Mucosa of stomach (tissue), 1 donor: Measurements from ENCODE around the gene ABO.
"Not testable (repeated sequence)": the region's sequence is repeated elsewhere in the genome, so short reads cannot be mapped to it uniquely, and the experiment has no call there.

Experiments
- H3K27me3 ChIP-seq: one replicate; pipeline ENCODE4 v1.7.0; 2013; ENCODE audit warnings: mild to moderate bottlenecking, low read length; ENCODE audit not compliant: control insufficient read depth, insufficient read depth
- H3K36me3 ChIP-seq: one replicate; pipeline ENCODE4 v1.7.0; 2013; ENCODE audit warnings: low read length; ENCODE audit not compliant: control insufficient read depth, insufficient read depth
- H3K4me1 ChIP-seq: one replicate; pipeline ENCODE4 v1.7.0; 2013; ENCODE audit warnings: mild to moderate bottlenecking, low read length; ENCODE audit not compliant: control insufficient read depth, insufficient read depth
- H3K4me3 ChIP-seq: one replicate; pipeline ENCODE4 v1.7.0; 2013; ENCODE audit warnings: low read length
- H3K9ac ChIP-seq: one replicate; pipeline ENCODE4 v1.7.0; 2013; ENCODE audit warnings: mild to moderate bottlenecking, low read length, moderate library complexity
- H3K9me3 ChIP-seq: one replicate; pipeline ENCODE4 v1.7.0; 2013; ENCODE audit warnings: mild to moderate bottlenecking, low read length, moderate library complexity; ENCODE audit not compliant: control insufficient read depth
- donor health status: Pancreatic carcinoma.

ABO gene

GRCh38 chr9:133233681-133234432, 41.1 kb downstream of the ABO start:
- Histone ChIP-seq H3K4me3 (no peak overlapping the region), H3K4me1 (peaks cover 13% of the 10 kb centered on the region), H3K9me3 (no peaks in the 10 kb centered on the region), H3K36me3 (no peaks in the 10 kb centered on the region), H3K27me3 (no peaks in the 10 kb centered on the region), H3K9ac (no peak overlapping the region)

- not testable (repeated sequence) for H3K9ac ChIP-seq, H3K9me3 ChIP-seq, H3K4me3 ChIP-seq, H3K27me3 ChIP-seq, H3K4me1 ChIP-seq, H3K36me3 ChIP-seq
Observed at GRCh38 chr9:133231934-133232568, 43.0 kb downstream of the ABO start.

- H3K4me1 ChIP-seq, H3K36me3 ChIP-seq, H3K27me3 ChIP-seq, H3K9ac ChIP-seq, H3K9me3 ChIP-seq, H3K4me3 ChIP-seq: not testable (repeated sequence)
Observed at GRCh38 chr9:133230514-133230913, 44.5 kb downstream of the ABO start.

GRCh38 chr9:133230093-133230492, 44.9 kb downstream of the ABO start:
- Histone ChIP-seq H3K36me3 (no peaks in the 10 kb centered on the region), H3K27me3 (no peaks in the 10 kb centered on the region), H3K9ac (no peak overlapping the region), H3K4me3 (no peak overlapping the region), H3K9me3 (no peaks in the 10 kb centered on the region), H3K4me1 (no peaks in the 10 kb centered on the region)

DNA sequence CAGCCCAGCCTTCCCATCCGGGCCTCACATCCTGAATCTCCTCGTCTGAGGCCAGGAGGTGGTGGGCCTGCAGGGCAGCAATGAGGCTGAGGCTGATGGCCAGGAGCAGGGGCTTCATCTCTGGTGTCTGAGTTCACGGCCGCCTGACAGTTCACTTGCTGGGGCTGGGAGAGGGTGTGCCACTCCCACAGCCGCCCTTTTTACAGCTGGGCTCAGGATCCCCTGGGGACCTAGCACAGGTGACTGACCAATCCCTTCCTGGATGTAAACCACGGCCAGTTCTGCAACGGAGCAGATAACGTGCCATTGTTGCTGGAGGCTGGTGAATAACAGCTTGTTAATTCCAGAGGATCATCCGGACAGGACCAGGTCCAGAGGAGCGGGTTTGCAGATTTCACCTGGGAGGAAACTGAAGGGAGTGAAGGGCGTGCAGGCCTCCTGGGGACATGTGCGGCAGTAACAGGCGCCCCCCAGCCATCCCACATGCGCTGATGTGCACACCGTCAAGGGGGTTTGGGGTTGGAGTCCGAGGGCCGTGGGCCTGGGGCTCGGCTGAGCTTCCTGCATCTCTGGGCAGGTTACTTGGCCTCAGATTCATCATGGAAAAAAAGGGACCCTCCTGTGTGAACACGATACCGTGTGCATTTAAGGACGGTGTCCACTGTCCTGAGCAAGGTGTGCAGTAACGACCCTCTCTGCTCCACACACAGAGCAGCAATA, 46.4 kb downstream of the ABO start:
- not testable (repeated sequence) for H3K4me3 ChIP-seq, H3K27me3 ChIP-seq, H3K4me1 ChIP-seq, H3K9ac ChIP-seq, H3K9me3 ChIP-seq, H3K36me3 ChIP-seq

DNA sequence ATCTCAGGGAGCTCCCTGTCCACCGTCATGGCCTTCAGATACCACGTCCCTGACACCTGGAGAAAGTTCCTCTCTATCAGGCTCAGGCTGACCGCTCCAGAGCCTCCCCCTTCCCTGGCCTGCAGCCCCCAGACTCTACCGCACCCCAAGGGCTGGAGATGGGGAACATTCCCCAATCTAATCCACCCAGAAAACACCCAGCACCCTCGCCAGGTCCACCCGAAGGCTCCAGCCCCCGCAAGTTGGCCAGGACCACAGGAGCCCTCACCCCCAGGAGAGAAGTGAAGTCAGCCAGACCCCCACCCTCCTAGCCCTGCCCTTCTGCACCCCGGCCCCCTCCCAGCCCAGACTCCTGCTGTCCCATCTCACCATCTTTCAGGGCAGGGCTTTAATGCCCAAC, 47.0 kb downstream of the ABO start:
- not testable (repeated sequence) for H3K9me3 ChIP-seq, H3K4me3 ChIP-seq, H3K9ac ChIP-seq, H3K36me3 ChIP-seq, H3K27me3 ChIP-seq, H3K4me1 ChIP-seq

DNA sequence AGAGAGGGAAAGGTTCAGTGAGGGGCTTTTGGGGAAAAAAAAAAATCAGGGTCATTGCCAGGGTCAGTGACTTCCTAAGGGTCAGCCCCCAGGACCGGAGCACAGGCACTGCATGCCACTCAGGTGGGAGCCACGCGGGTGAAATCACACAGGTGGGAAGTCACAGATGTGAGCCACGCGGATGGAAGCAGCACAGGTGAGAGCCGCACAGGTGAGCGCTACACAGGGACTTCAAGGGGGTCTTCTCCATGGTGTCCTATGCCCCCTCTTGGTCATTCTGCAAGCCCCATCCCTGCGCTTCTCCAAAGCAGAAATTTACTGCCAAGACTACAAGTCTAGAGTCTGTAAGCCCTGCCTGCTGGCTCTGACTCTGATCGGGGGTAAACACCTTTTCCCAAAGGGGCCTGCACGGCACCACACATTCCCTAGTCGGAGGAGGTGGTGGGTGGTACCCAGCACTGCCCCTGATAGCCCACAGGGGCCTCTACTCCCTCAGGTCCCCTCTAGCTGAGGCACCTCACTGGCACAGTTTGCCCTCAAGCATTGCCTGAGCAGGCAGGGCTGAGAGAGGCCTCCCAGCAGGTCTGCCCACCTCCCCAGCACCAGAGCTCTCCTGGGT, 47.6 kb downstream of the ABO start:
- no peak overlapping the region for H3K4me3 ChIP-seq
- H3K27me3 ChIP-seq = no peaks in the 10 kb centered on the region
- H3K36me3 ChIP-seq = no peaks in the 10 kb centered on the region
- no peaks in the 10 kb centered on the region for H3K9me3 ChIP-seq
- H3K4me1 ChIP-seq = peaks cover 5% of the 10 kb centered on the region
- no peak overlapping the region for H3K9ac ChIP-seq

- Histone ChIP-seq H3K36me3 (no peaks in the 10 kb centered on the region), H3K4me1 (peaks cover 5% of the 10 kb centered on the region), H3K9ac (no peak overlapping the region), H3K4me3 (no peak overlapping the region), H3K27me3 (no peaks in the 10 kb centered on the region), H3K9me3 (no peaks in the 10 kb centered on the region)
Observed at GRCh38 chr9:133226219-133227171, 48.5 kb downstream of the ABO start.

DNA sequence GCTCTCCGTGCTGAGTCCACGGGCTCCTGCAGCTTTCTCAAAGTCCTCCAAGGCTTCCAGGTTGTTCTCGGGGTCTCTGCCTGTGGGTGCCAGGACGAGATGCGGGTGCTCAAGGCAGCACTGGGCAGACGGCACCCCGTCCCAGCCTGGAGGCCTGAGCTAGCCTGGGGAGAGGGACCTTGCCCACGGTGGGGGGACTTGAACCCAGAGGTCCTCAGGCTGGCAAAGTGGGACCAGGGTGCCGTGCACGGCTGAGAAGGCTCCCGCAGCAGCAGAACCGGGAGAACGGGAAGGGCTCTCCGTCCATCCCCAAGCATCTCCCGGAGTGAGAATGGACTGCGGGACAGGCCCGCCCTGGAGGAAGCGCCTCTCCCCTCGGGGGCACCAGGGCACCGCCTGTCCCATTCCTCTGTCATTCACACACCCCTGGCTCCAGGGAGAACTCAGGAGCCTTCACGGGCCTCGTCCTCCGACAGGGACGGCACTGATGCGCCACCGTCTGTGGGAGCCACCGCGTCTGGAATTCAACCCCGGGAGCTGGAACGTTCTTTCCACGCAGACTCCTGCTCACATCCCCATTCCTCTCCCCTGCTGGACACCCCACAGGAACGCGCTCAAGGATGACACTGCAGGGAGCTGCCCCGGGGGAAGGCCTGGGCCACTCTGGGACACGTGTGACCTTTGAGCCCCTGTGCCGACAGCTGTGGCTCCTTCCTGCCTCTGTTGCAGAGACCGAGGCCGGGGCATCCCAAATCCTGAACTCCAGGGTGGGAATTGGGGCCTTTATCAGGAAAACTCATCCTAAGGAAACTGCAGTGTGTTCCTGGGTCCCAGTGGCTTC, 49.6 kb downstream of the ABO start:
- Histone ChIP-seq H3K36me3 (no peaks in the 10 kb centered on the region), H3K27me3 (no peaks in the 10 kb centered on the region), H3K9me3 (no peaks in the 10 kb centered on the region), H3K9ac (no peak overlapping the region), H3K4me1 (peaks cover 5% of the 10 kb centered on the region), H3K4me3 (no peak overlapping the region)

- Histone ChIP-seq H3K36me3 (no peaks in the 10 kb centered on the region), H3K9ac (no peak overlapping the region), H3K4me1 (peaks cover 5% of the 10 kb centered on the region), H3K4me3 (no peak overlapping the region), H3K27me3 (no peaks in the 10 kb centered on the region), H3K9me3 (no peaks in the 10 kb centered on the region)
Observed at GRCh38 chr9:133224762-133225161, 50.2 kb downstream of the ABO start.
